ENCODE results near the gene PIGU. TPM values are rescaled to one million over a fixed set of nuclear protein-coding genes. Genes with fewer than 3 reads are reported as not detected.

PIGU gene
- total and polyA plus RNA-seq, 9 of the 15 experiments (the other 6 are each of a cell fraction or from before 2014, with no cell fraction given), result 6.5 to 100 (median 28.1) TPM

- TF ChIP-seq ZNF318 (IDR thresholded peaks at IDR 0.05; ENCODE audit: borderline replicate concordance in 1 of 2, low read depth in 1 of 2) (no peak), GTF2A2 (tag; IDR thresholded peaks at IDR 0.05) (no peak), CBX1 (IDR thresholded peaks at IDR 0.05; ENCODE audit: low read depth) (peak; percentile 60; the same call in 1 of the 2 replicates), SIX5 (IDR thresholded peaks at IDR 0.05; ENCODE audit: borderline replicate concordance in 1 of 2, insufficient read depth in 1 of 2, low read depth in 1 of 2, low read length in 2 of 2) (peak; percentile 90 to 93), NR2C1 (IDR thresholded peaks at IDR 0.05) (0 out of 2 replicates have a peak, but pooled peaks have one; percentile 34), NR2C1 (tag; IDR thresholded peaks at IDR 0.05) (peak; percentile 43; the same call in 1 of the 2 replicates), ZNF766 (CRISPR knock-in tag; conservative IDR thresholded peaks at IDR 0.05) (no peak), AFF1 (IDR thresholded peaks at IDR 0.05; ENCODE audit: low read depth in 1 of 2, partially characterized antibody in 2 of 2) (peak in 1 of 2 experiments; percentile 34), PHF8 (IDR thresholded peaks at IDR 0.05; ENCODE audit: borderline replicate concordance, low read length) (peak; percentile 89; the same call in 1 of the 2 replicates), MAFK (IDR thresholded peaks at IDR 0.05; ENCODE audit: low read length) (0 out of 2 replicates have a peak, but pooled peaks have one; percentile 10), SMAD1 (IDR thresholded peaks at IDR 0.05; ENCODE audit: low read depth, low read length, partially characterized antibody) (peak; percentile 52), SIN3A (IDR thresholded peaks at IDR 0.05; ENCODE audit: borderline replicate concordance in 2 of 2, control insufficient read depth in 1 of 2, low read depth in 2 of 2, low read length in 2 of 2) (peak; percentile 59 to 78; a peak in 2 of 4 replicates)
Measured at GRCh38 chr20:34676642-34677373, at the start of gene PIGU (continued).

Measured in K562 (cell line).